Mesenchymal stem cell (in vitro differentiated cells and primary cell): ENCODE data around the gene AMN.

Source experiments
- DNase-seq: peaks from one replicate; pipeline ENCODE4 v3.0.0-alpha.2; 2013
- H2AFZ ChIP-seq: one replicate; pipeline ENCODE4 v1.6.1; 2013; ENCODE audit warnings: low read depth, mild to moderate bottlenecking, control low read depth, inconsistent platforms, low read length, moderate library complexity
- H2AK5ac ChIP-seq: 2 replicates; pipeline ENCODE4 v1.6.1; 2013; ENCODE audit warnings: low read length, moderate library complexity, mild to moderate bottlenecking, inconsistent platforms; ENCODE audit not compliant: severe bottlenecking
- H2BK120ac ChIP-seq: one replicate; pipeline ENCODE4 v1.6.1; 2013; ENCODE audit warnings: low read depth, mild to moderate bottlenecking, inconsistent platforms, low read length, moderate library complexity
- H2BK12ac ChIP-seq, 2 experiments: one replicate each; pipeline ENCODE4 v1.6.1; 2013; ENCODE audit warnings: inconsistent platforms in 2 of 2, low read length in 2 of 2, mild to moderate bottlenecking in 2 of 2, moderate library complexity in 2 of 2, control low read depth in 1 of 2
- H2BK15ac ChIP-seq: one replicate; pipeline ENCODE4 v1.6.1; 2013; ENCODE audit warnings: mild to moderate bottlenecking, low read depth, inconsistent platforms; ENCODE audit not compliant: poor library complexity, severe bottlenecking
- H2BK5ac ChIP-seq: 2 replicates; pipeline ENCODE4 v1.6.1; 2013; ENCODE audit warnings: low read depth, mild to moderate bottlenecking, low read length, control low read depth, inconsistent platforms; ENCODE audit not compliant: poor library complexity, severe bottlenecking
- H3K14ac ChIP-seq, 2 experiments: one replicate each; pipeline ENCODE4 v1.6.1; 2013; ENCODE audit warnings: inconsistent platforms in 2 of 2, low read length in 2 of 2, control low read depth in 1 of 2, mild to moderate bottlenecking in 1 of 2, moderate library complexity in 1 of 2
- H3K18ac ChIP-seq, 2 experiments: one replicate each; pipeline ENCODE4 v1.6.1; 2013; ENCODE audit warnings: inconsistent platforms in 2 of 2, low read length in 2 of 2, control low read depth in 1 of 2, low read depth in 1 of 2, mild to moderate bottlenecking in 1 of 2
- H3K23ac ChIP-seq, 2 experiments: one replicate each; pipeline ENCODE4 v1.6.1; 2013; ENCODE audit warnings: inconsistent platforms in 2 of 2, low read length in 2 of 2, mild to moderate bottlenecking in 2 of 2, moderate library complexity in 2 of 2, control low read depth in 1 of 2
- H3K27ac ChIP-seq: 2 replicates; pipeline ENCODE4 v1.5.1; 2013; ENCODE audit warnings: mild to moderate bottlenecking, moderate library complexity, low read length, control low read depth, inconsistent platforms; ENCODE audit not compliant: poor library complexity, severe bottlenecking
- H3K27me3 ChIP-seq, 2 experiments: 2 replicates each; pipeline versions ENCODE4 v1.6.1 to v1.7.0; 2013; ENCODE audit warnings: low read length in 2 of 2, mild to moderate bottlenecking in 2 of 2, moderate library complexity in 2 of 2, control low read depth in 1 of 2, inconsistent platforms in 1 of 2; ENCODE audit not compliant: control insufficient read depth in 1 of 2, insufficient read depth in 1 of 2
- H3K36me3 ChIP-seq, 2 experiments: 2 replicates each; pipeline versions ENCODE4 v1.6.1 to v1.7.0; 2013; ENCODE audit warnings: low read length in 2 of 2, control low read depth in 1 of 2, inconsistent platforms in 1 of 2, low read depth in 1 of 2, mild to moderate bottlenecking in 1 of 2; ENCODE audit not compliant: insufficient read depth in 2 of 2, control insufficient read depth in 1 of 2
- H3K4ac ChIP-seq, 2 experiments: one replicate each; pipeline ENCODE4 v1.6.1; 2013; ENCODE audit warnings: inconsistent platforms in 2 of 2, low read length in 2 of 2, mild to moderate bottlenecking in 2 of 2, moderate library complexity in 2 of 2, control low read depth in 1 of 2, low read depth in 1 of 2
- H3K4me1 ChIP-seq: 2 replicates; pipeline ENCODE4 v1.6.1; 2013; ENCODE audit warnings: low read depth, low read length, control low read depth; ENCODE audit not compliant: control insufficient read depth, insufficient read depth
- H3K4me2 ChIP-seq: 2 replicates; pipeline ENCODE4 v1.6.1; 2013; ENCODE audit warnings: low read length, mild to moderate bottlenecking, inconsistent platforms; ENCODE audit not compliant: poor library complexity, severe bottlenecking
- H3K4me3 ChIP-seq, 2 experiments: 2 replicates each; pipeline versions ENCODE4 v1.5.1 to v1.7.0; 2013; ENCODE audit warnings: low read length in 2 of 2, mild to moderate bottlenecking in 2 of 2, control low read depth in 1 of 2, low read depth in 1 of 2; ENCODE audit not compliant: insufficient read depth in 1 of 2
- H3K79me1 ChIP-seq: replicated peaks from 2 replicates; pipeline ENCODE4 v1.6.1; 2013; ENCODE audit warnings: mild to moderate bottlenecking, control low read depth, low read length, inconsistent platforms; ENCODE audit not compliant: poor library complexity, severe bottlenecking
- H3K9ac ChIP-seq: 2 replicates; pipeline ENCODE4 v1.7.0; 2013; ENCODE audit warnings: mild to moderate bottlenecking, low read length, moderate library complexity
- H3K9me3 ChIP-seq: 2 replicates; pipeline ENCODE4 v1.7.0; 2013; ENCODE audit warnings: mild to moderate bottlenecking, low read length; ENCODE audit not compliant: control insufficient read depth
- H4K8ac ChIP-seq: one replicate; pipeline ENCODE4 v1.6.1; 2013; ENCODE audit warnings: inconsistent platforms, mild to moderate bottlenecking, low read length, moderate library complexity
- H4K91ac ChIP-seq: one replicate; pipeline ENCODE4 v1.6.1; 2013; ENCODE audit warnings: mild to moderate bottlenecking, low read length, inconsistent platforms
- WGBS: methylation state at CpG from one replicate; pipeline ENCODE4 v1.1.7; 2013; ENCODE audit warnings: mixed read lengths; 5-methylcytosine and 5-hydroxymethylcytosine counted together

The AMN gene

DNA sequence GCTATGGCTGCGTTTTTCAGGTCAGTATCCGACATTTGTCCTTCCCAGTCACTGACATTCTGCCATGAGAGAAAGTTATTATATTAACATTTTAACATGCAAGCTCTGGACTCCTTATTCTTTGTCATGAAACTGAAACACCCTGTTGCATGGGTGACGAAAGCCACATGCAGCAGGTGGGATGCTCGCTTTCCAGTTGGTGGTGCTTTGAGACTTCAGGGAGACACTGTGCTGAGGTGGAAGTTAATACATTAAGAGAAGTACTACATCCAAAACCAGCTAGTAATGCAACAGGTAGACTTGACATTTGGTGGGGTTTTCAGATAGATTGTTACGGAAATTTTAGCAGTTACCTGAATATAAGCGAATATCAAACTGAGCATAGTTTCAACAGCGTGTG is 32.8 kb upstream of the AMN start:
- H3K4me3 ChIP-seq, result no peak overlapping the region

DNA sequence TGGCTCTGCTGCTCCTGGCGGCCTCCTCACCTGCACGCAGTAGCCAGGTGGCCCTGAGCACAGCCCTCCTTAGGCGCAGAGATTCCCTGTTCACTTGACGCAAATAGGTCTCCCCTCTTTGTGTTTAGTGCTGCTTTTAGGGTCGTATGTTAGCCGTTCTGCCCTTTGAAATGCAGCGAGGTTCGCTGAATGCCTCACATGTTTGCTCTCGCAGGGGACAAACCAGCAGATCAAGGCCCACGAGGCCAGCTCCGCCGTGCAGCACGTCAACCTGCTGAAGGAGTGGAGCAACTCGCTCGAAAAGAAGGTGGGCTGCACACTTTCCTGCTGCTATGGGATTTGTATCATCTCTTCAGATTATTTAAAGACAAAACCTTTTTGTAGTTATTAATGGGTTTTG is 31.4 kb upstream of the AMN start:
- WGBS, result 82% methylated on average over 13 of the region's 15 CpGs
- H3K14ac ChIP-seq, result no peak overlapping the region
- no peak overlapping the region for H4K91ac ChIP-seq
- H3K27ac ChIP-seq, result no peak overlapping the region
- H3K23ac ChIP-seq, result no peak overlapping the region
- H3K4me3 ChIP-seq, result no peak overlapping the region
- no peak overlapping the region for H3K4me2 ChIP-seq
- no peak overlapping the region for H2BK15ac ChIP-seq
- peaks cover 2% of the 10 kb centered on the region for H3K4me1 ChIP-seq
- no peaks in the 10 kb centered on the region for H3K9me3 ChIP-seq
- DNase-seq, result no peak
- no peak overlapping the region for H4K8ac ChIP-seq
- peaks cover 1% of the 10 kb centered on the region for H3K79me1 ChIP-seq
- no peaks in the 10 kb centered on the region for H3K27me3 ChIP-seq
- no peak overlapping the region for H2BK120ac ChIP-seq
- peaks cover 38 to 51% of the 10 kb centered on the region in 2 experiments for H3K36me3 ChIP-seq
- no peak overlapping the region for H3K4ac ChIP-seq
- no peak overlapping the region for H2AK5ac ChIP-seq
- H3K9ac ChIP-seq, result no peak overlapping the region
- no peak overlapping the region for H3K18ac ChIP-seq
- H2AFZ ChIP-seq, result no peak overlapping the region
- no peak overlapping the region for H2BK12ac ChIP-seq
- no peak overlapping the region for H2BK5ac ChIP-seq

More for the DNA sequence above, 32.8 kb upstream of the AMN start:
- no peak overlapping the region for H4K8ac ChIP-seq
- no peak overlapping the region for H2BK15ac ChIP-seq
- H3K4me1 ChIP-seq, result peaks cover 7% of the 10 kb centered on the region
- peaks cover 41 to 52% of the 10 kb centered on the region in 2 experiments for H3K36me3 ChIP-seq
- H2AK5ac ChIP-seq, result no peak overlapping the region
- H3K23ac ChIP-seq, result no peak overlapping the region
- H3K27me3 ChIP-seq, result no peaks in the 10 kb centered on the region
- H3K4ac ChIP-seq, result no peak overlapping the region
- no peak overlapping the region for H3K9ac ChIP-seq
- H3K9me3 ChIP-seq, result no peaks in the 10 kb centered on the region
- WGBS, result 97% methylated on average over 7 of the region's 7 CpGs
- no peak overlapping the region for H3K27ac ChIP-seq
- H3K18ac ChIP-seq, result no peak overlapping the region
- no peak overlapping the region for H2BK120ac ChIP-seq
- DNase-seq, result no peak
- H3K79me1 ChIP-seq, result peaks cover 1% of the 10 kb centered on the region
- H3K4me2 ChIP-seq, result no peak overlapping the region
- H2BK5ac ChIP-seq, result no peak overlapping the region
- no peak overlapping the region for H4K91ac ChIP-seq
- H2BK12ac ChIP-seq, result no peak overlapping the region
- no peak overlapping the region for H3K14ac ChIP-seq
- no peak overlapping the region for H2AFZ ChIP-seq

DNA sequence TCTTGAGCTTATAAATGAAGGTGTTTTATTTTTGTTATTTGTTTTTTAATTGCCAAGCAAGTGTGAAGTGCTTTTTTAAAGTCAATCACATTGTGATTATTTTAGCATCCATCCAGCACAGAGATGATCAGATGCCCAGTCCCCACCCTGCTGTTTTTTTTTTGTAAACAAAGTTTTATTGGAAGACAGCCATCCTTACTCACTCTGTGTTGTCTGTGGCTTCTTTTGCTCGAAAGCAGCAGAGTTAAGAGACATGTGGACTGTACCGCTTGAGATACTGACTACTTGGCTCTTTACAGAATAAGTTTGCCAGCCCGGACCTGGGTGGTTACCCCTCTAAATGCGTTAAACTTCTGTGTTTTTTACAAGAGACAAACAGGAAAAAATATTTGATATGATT is 30.9 kb upstream of the AMN start:
- no peak overlapping the region for H2BK12ac ChIP-seq
- H2BK15ac ChIP-seq, result no peak overlapping the region
- no peaks in the 10 kb centered on the region for H3K27me3 ChIP-seq
- H2BK120ac ChIP-seq, result no peak overlapping the region
- no peak overlapping the region for H3K4me3 ChIP-seq
- H4K91ac ChIP-seq, result no peak overlapping the region
- H2AK5ac ChIP-seq, result no peak overlapping the region
- H3K4me2 ChIP-seq, result no peak overlapping the region
- no peak overlapping the region for H4K8ac ChIP-seq
- 46% methylated on average over 2 of the region's 4 CpGs for WGBS
- DNase-seq, result peak; percentile 80
- H3K4ac ChIP-seq, result no peak overlapping the region
- H3K36me3 ChIP-seq, result peaks cover 33 to 47% of the 10 kb centered on the region in 2 experiments
- peaks cover 2% of the 10 kb centered on the region for H3K4me1 ChIP-seq
- H3K9me3 ChIP-seq, result no peaks in the 10 kb centered on the region
- no peak overlapping the region for H2AFZ ChIP-seq
- no peak overlapping the region for H3K9ac ChIP-seq
- peaks cover 1% of the 10 kb centered on the region for H3K79me1 ChIP-seq
- H3K18ac ChIP-seq, result no peak overlapping the region
- no peak overlapping the region for H3K27ac ChIP-seq
- H3K14ac ChIP-seq, result no peak overlapping the region
- H3K23ac ChIP-seq, result no peak overlapping the region
- H2BK5ac ChIP-seq, result no peak overlapping the region

DNA sequence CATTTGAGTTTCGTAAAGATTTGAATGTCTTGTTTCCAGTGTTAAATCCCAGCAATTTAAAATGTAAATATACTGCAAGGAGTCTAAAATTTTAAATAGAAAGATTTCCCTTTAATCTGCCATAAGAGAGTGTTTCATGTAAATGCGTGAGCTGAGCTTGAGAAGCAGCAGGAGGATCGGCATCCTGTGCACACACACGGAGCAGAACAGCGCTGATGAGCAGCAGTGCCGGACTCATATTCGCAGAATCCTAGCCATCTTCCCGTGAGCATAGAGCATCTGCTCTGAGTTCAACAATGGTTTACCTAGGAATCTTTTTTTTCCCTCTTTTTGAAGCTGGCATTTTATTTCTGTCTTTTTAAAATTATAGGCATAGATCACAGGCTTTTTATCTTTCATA is 29.8 kb upstream of the AMN start:
- Histone ChIP-seq H2BK120ac (no peak overlapping the region), H3K79me1 (no peaks in the 10 kb centered on the region), H2BK15ac (no peak overlapping the region), H3K14ac (no peak overlapping the region), H3K27ac (no peak overlapping the region), H2AK5ac (no peak overlapping the region), H2AFZ (no peak overlapping the region), H4K91ac (no peak overlapping the region), H2BK12ac (peak overlapping the region; percentile 14 to 46), H3K18ac (peak overlapping the region in 1 of 2 experiments; percentile 16), H3K36me3 (peaks cover 29 to 47% of the 10 kb centered on the region in 2 experiments), H3K9me3 (no peaks in the 10 kb centered on the region), H3K23ac (no peak overlapping the region), H3K4me1 (peaks cover 2% of the 10 kb centered on the region), H3K27me3 (no peaks in the 10 kb centered on the region), H3K9ac (no peak overlapping the region), H4K8ac (no peak overlapping the region), H3K4me2 (no peak overlapping the region), H3K4me3 (no peak overlapping the region), H2BK5ac (no peak overlapping the region), H3K4ac (no peak overlapping the region)
- DNase-seq, result no peak
- WGBS, result 97% methylated on average over 8 of the region's 8 CpGs
